A549 (cell line): Measurements from ENCODE around the gene EXOC4. TPM values are rescaled to one million over a fixed set of nuclear protein-coding genes. Genes with fewer than 3 reads are reported as not detected.

ENCODE experiments used
- ATAC-seq, 2 experiments: fragments of 200-7000 bp in 1 of 2; fragments of >200 bp in 1 of 2; cut with Nextera tagmentation in 1 of 2; cut with Tn5 transposase in 1 of 2; 3 replicates each; pipeline versions ENCODE4 v1.8.0 to v1.9.1; 2018 to 2020; ENCODE audit warnings: mild to moderate bottlenecking in 1 of 2, moderate library complexity in 1 of 2
- CTCF ChIA-PET: fragments of 300-600 bp; sonication (Branson Sonifier 250); formaldehyde crosslinking; extraction: SDS; loops from one replicate; lab custom pipeline; 2021; ENCODE audit warnings: antibody characterized with exemption, inconsistent platforms; lab: Yijun Ruan, JAX
- POLR2A ChIA-PET: fragments of 350-600 bp; formaldehyde crosslinking; extraction: SDS; loops from one replicate; lab custom pipeline; 2021; ENCODE audit warnings: antibody characterized with exemption, inconsistent platforms; lab: Yijun Ruan, JAX
- DNase-seq, 2 experiments: peaks; one replicate each; pipeline versions ENCODE4 v3.0.0 to v3.0.0-alpha.2; 2011 to 2016; ENCODE audit warnings: low read depth in 1 of 2, low spot score in 1 of 2
- FAIRE-seq: peaks from 2 replicates; lab custom pipeline; 2011; peaks lifted over from hg19 to GRCh38; lab: Jason Lieb, UNC
- H3K27ac ChIP-seq, 2 experiments: fragments of >200 bp; sonication (Bioruptor Twin); formaldehyde crosslinking; 3 replicates each; pipeline ENCODE4 v1.5.1; 2016 to 2017
- H3K4me1 ChIP-seq: fragments of >200 bp; sonication (Bioruptor Twin); formaldehyde crosslinking; 3 replicates; pipeline ENCODE4 v1.6.1; 2016
- H3K4me2 ChIP-seq: fragments of >200 bp; sonication (Bioruptor Twin); formaldehyde crosslinking; 3 replicates; pipeline ENCODE4 v1.6.1; 2016
- H3K4me3 ChIP-seq: fragments of >200 bp; sonication (Bioruptor Twin); formaldehyde crosslinking; 3 replicates; pipeline ENCODE4 v1.5.1; 2016
- H3K9me3 ChIP-seq: fragments of >200 bp; sonication (Bioruptor Twin); formaldehyde crosslinking; 3 replicates; pipeline ENCODE4 v1.6.1; 2016
- BCL3 ChIP-seq: fragments of >200 bp; sonication (Bioruptor Twin); formaldehyde crosslinking; IDR thresholded peaks from 3 replicates; pipeline ENCODE4 v1.6.1; 2016
- CBX2 ChIP-seq: fragments of 200-600 bp; sonication (generic); IDR thresholded peaks from 2 replicates; pipeline ENCODE4 v1.6.1; 2016; ENCODE audit warnings: low read depth, mild to moderate bottlenecking, borderline replicate concordance
- CEBPB ChIP-seq, 2 experiments: fragments of >200 bp in 1 of 2; sonication (Bioruptor Twin) in 1 of 2; formaldehyde crosslinking in 1 of 2; IDR thresholded peaks; 2 replicates each; pipeline ENCODE4 v1.6.1; 2012 to 2016
- CTCF ChIP-seq: fragments of >200 bp; sonication (Bioruptor Twin); formaldehyde crosslinking; IDR thresholded peaks from 3 replicates; pipeline ENCODE4 v1.5.1; 2016
- EHF ChIP-seq: fragments of 250-450 bp; sonication (Bioruptor Pico); IDR thresholded peaks from 2 replicates; pipeline ENCODE4 v1.5.0; 2020; ENCODE audit warnings: mild to moderate bottlenecking
- EP300 ChIP-seq, 2 experiments: fragments of >200 bp; sonication (Bioruptor Twin); formaldehyde crosslinking; IDR thresholded peaks; 2 replicates in 1 of 2; 3 replicates in 1 of 2; pipeline ENCODE4 v1.6.1; 2016 to 2017
- FOSL2 ChIP-seq, 2 experiments: fragments of 450-650 bp in 1 of 2; fragments of >200 bp in 1 of 2; sonication (Bioruptor Twin) in 1 of 2; formaldehyde crosslinking; IDR thresholded peaks; 2 replicates each; pipeline versions ENCODE4 v1.5.0 to v1.6.1; 2016 to 2020; ENCODE audit warnings: mild to moderate bottlenecking in 1 of 2, moderate library complexity in 1 of 2
- GATA3 ChIP-seq: IDR thresholded peaks from 2 replicates; pipeline ENCODE4 v1.6.1; 2012; ENCODE audit warnings: borderline replicate concordance
- HOXB5 ChIP-seq: fragments of 250-450 bp; sonication (Bioruptor Pico); IDR thresholded peaks from 2 replicates; pipeline ENCODE4 v1.5.0; 2020; ENCODE audit warnings: mild to moderate bottlenecking, moderate library complexity
- JUN ChIP-seq, 2 experiments: fragments of >200 bp; sonication (Bioruptor Twin); formaldehyde crosslinking; IDR thresholded peaks; 2 replicates in 1 of 2; 3 replicates in 1 of 2; pipeline ENCODE4 v1.6.1; 2016 to 2017
- JUNB ChIP-seq: fragments of >200 bp; sonication (Bioruptor Twin); formaldehyde crosslinking; IDR thresholded peaks from 2 replicates; pipeline ENCODE4 v1.6.1; 2016
- MYC ChIP-seq: IDR thresholded peaks from 2 replicates; pipeline ENCODE4 v1.6.1; 2012; ENCODE audit warnings: mild to moderate bottlenecking, inconsistent platforms, low read length, improper control_type of control experiment, borderline replicate concordance
- NFE2L2 ChIP-seq: fragments of 150-350 bp; conservative IDR thresholded peaks from 2 replicates; pipeline ENCODE4 v1.6.1; 2014; ENCODE audit warnings: low read length
- RAD21 ChIP-seq, 2 experiments: fragments of >200 bp in 1 of 2; sonication (Bioruptor Twin) in 1 of 2; formaldehyde crosslinking in 1 of 2; IDR thresholded peaks in 1 of 2; conservative IDR thresholded peaks in 1 of 2; 2 replicates in 1 of 2; 3 replicates in 1 of 2; pipeline ENCODE4 v1.6.1; 2012 to 2018; ENCODE audit warnings: inconsistent platforms in 1 of 2
- SMC3 ChIP-seq: fragments of >200 bp; sonication (Bioruptor Twin); formaldehyde crosslinking; IDR thresholded peaks from 3 replicates; pipeline ENCODE4 v1.6.1; 2018; ENCODE audit warnings: inconsistent platforms
- SREBF2 ChIP-seq: fragments of 450-650 bp; IDR thresholded peaks from 2 replicates; pipeline ENCODE4 v1.6.1; 2014; ENCODE audit warnings: mild to moderate bottlenecking, moderate library complexity
- TFCP2L1 ChIP-seq: fragments of 250-450 bp; sonication (Bioruptor Pico); IDR thresholded peaks from 2 replicates; pipeline ENCODE4 v1.5.0; 2021; ENCODE audit warnings: mild to moderate bottlenecking
- TP53 ChIP-seq: fragments of 250-450 bp; sonication (Bioruptor Pico); IDR thresholded peaks from 2 replicates; pipeline ENCODE4 v1.5.0; 2021; ENCODE audit warnings: mild to moderate bottlenecking, moderate library complexity
- ZFP36 ChIP-seq: fragments of 450-650 bp; IDR thresholded peaks from 2 replicates; pipeline ENCODE4 v1.6.1; 2014; ENCODE audit warnings: borderline replicate concordance; ENCODE audit not compliant: partially characterized antibody
- whole genome bisulfite sequencing: methylation state at CpG from one replicate; pipeline ENCODE4 v1.1.6; 2017; ENCODE audit errors: missing lambda C conversion rate; 5-methylcytosine and 5-hydroxymethylcytosine counted together
- polyA plus RNA-seq, 4 experiments: library from polyadenylated mRNA; depleted of rRNA in 3 of 4; stranded (reverse); fragments of >200 nt; fragmentation: RNase III in 1 of 4; extraction: RNeasy Plus Mini Kit Qiagen cat#74134 plus additional on column Dnase treatment in 1 of 4; gene quantifications; 2 replicates in 3 of 4; 3 replicates in 1 of 4; pipeline ENCODE4 v1.2.3, GENCODE V29; 2011 to 2017
- TF ChIP-seq, protein P1 (sequence below): fragments of 150-350 bp; IDR thresholded peaks from 2 replicates; pipeline ENCODE4 v1.6.1; 2014; ENCODE audit warnings: low read depth, mild to moderate bottlenecking, low read length
- TF ChIP-seq, protein P2 (sequence below): fragments of 450-650 bp; IDR thresholded peaks from 2 replicates; pipeline ENCODE4 v1.6.1; 2014; ENCODE audit warnings: antibody characterized with exemption
- TF ChIP-seq, protein P3 (sequence below): fragments of 250-450 bp; sonication (Bioruptor Pico); IDR thresholded peaks from 2 replicates; pipeline ENCODE4 v1.5.0; 2021; ENCODE audit warnings: mild to moderate bottlenecking, moderate library complexity, borderline replicate concordance

EXOC4 gene
- polyA plus RNA-seq, 2 of the 4 experiments (the other 2 are of a cell fraction): 33.4 to 73.1 TPM

DNA sequence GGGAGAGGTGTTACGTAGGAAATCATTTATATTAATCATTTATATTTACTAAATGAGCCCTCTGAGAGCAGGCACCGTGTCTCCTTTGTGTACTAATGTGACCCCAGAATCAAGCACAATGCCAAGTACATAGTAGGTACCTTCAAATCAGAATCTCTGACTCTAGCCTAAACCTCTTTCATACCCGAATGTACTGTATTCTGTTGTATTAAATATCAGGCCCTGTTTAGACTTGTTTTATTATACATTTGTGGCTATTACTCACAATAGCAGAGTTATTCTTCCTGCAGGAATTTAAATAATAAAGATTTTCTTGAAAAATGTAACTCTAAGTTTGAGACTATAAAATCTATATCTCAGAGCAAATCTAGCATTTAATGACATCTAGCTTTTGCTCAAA lies 297.3 kb downstream of the EXOC4 start:
- FAIRE-seq: no peak

DNA sequence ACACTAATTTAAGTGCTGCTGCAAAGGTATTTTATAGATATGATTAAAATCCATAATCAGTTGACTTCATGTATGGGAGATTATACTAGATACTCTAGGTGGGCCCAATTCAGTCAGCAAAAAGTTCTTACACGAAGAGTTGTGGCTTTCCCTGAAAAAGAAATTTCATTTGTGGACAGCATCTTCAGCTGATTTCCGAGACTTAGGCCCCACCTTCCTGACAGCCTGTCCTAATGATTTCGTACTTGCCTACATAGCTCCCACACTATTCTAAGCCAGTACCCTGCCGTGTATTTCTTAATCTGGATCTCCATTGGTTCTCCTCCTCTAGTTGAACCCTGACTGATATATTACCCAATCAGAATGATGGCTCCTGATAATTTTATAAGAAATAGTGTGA lies 297.9 kb downstream of the EXOC4 start:
- POLR2A ChIA-PET: no interaction called here

More for the DNA sequence above, 297.3 kb downstream of the EXOC4 start:
- H3K4me2 ChIP-seq: no peak overlapping the region
- H3K27ac ChIP-seq: no peak overlapping the region
- POLR2A ChIA-PET: no interaction called here
- WGBS: 87% methylated on average over 3 of the region's 3 CpGs
- no peaks in the 10 kb centered on the region for H3K9me3 ChIP-seq
- no peaks in the 10 kb centered on the region for H3K4me1 ChIP-seq
- no peak overlapping the region for H3K4me3 ChIP-seq
- ATAC-seq: no peak
- no peak for DNase-seq
- TF ChIP-seq JUN (IDR thresholded peaks at IDR 0.05) (no peak), CBX2 (no peak), BCL3 (no peak), NFE2L2 (no peak), FOSL2 (IDR thresholded peaks at IDR 0.05) (no peak), FOSL2 (CRISPR knock-in tag; IDR thresholded peaks at IDR 0.05) (no peak), RAD21 (conservative IDR thresholded peaks at IDR 0.05 in 1 of 2, IDR thresholded peaks at IDR 0.05 in 1 of 2) (no peak), JUNB (no peak), MYC (no peak)
- TF ChIP-seq, protein P1, sequence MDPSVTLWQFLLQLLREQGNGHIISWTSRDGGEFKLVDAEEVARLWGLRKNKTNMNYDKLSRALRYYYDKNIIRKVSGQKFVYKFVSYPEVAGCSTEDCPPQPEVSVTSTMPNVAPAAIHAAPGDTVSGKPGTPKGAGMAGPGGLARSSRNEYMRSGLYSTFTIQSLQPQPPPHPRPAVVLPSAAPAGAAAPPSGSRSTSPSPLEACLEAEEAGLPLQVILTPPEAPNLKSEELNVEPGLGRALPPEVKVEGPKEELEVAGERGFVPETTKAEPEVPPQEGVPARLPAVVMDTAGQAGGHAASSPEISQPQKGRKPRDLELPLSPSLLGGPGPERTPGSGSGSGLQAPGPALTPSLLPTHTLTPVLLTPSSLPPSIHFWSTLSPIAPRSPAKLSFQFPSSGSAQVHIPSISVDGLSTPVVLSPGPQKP: no peak
- TF ChIP-seq, protein P2, sequence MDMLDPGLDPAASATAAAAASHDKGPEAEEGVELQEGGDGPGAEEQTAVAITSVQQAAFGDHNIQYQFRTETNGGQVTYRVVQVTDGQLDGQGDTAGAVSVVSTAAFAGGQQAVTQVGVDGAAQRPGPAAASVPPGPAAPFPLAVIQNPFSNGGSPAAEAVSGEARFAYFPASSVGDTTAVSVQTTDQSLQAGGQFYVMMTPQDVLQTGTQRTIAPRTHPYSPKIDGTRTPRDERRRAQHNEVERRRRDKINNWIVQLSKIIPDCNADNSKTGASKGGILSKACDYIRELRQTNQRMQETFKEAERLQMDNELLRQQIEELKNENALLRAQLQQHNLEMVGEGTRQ: no peak
- TF ChIP-seq, protein P3, sequence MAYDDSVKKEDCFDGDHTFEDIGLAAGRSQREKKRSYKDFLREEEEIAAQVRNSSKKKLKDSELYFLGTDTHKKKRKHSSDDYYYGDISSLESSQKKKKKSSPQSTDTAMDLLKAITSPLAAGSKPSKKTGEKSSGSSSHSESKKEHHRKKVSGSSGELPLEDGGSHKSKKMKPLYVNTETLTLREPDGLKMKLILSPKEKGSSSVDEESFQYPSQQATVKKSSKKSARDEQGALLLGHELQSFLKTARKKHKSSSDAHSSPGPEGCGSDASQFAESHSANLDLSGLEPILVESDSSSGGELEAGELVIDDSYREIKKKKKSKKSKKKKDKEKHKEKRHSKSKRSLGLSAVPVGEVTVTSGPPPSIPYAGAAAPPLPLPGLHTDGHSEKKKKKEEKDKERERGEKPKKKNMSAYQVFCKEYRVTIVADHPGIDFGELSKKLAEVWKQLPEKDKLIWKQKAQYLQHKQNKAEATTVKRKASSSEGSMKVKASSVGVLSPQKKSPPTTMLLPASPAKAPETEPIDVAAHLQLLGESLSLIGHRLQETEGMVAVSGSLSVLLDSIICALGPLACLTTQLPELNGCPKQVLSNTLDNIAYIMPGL (CRISPR knock-in tag): no peak
- CTCF ChIA-PET: interaction anchor here (1.1 kb wide), 1 partner anchor 131 kb away, joined by 3 read pairs; no protein-coding TSS in a partner anchor

More for the DNA sequence above, 297.9 kb downstream of the EXOC4 start:
- ATAC-seq (no peak), DNase-seq (no peak), FAIRE-seq (no peak)
- no peaks in the 10 kb centered on the region for H3K4me1 ChIP-seq
- no peak overlapping the region for H3K4me3 ChIP-seq
- H3K27ac ChIP-seq: no peak overlapping the region
- WGBS: 95% methylated on average over 4 of the region's 4 CpGs
- H3K4me2 ChIP-seq: no peak overlapping the region
- CTCF ChIA-PET: interaction anchor here (1.1 kb wide), 1 partner anchor 131 kb away, joined by 3 read pairs; no protein-coding TSS in a partner anchor
- TF ChIP-seq TFCP2L1 (no peak), BCL3 (no peak), CTCF (no peak), SREBF2 (no peak), CBX2 (no peak), GATA3 (no peak), NFE2L2 (no peak), TP53 (CRISPR knock-in tag) (no peak), EP300 (IDR thresholded peaks at IDR 0.05) (no peak), CEBPB (IDR thresholded peaks at IDR 0.05) (no peak), ZFP36 (no peak), HOXB5 (no peak), FOSL2 (IDR thresholded peaks at IDR 0.05) (no peak), FOSL2 (CRISPR knock-in tag; IDR thresholded peaks at IDR 0.05) (no peak), SMC3 (no peak), EHF (no peak)
- TF ChIP-seq, protein P1: no peak
- no peaks in the 10 kb centered on the region for H3K9me3 ChIP-seq
